ENCODE measurements around the gene NUDT4.
"Not testable (repeated sequence)": the region's sequence is repeated elsewhere in the genome, so short reads cannot be mapped to it uniquely, and the experiment has no call there.

The NUDT4 gene

DNA sequence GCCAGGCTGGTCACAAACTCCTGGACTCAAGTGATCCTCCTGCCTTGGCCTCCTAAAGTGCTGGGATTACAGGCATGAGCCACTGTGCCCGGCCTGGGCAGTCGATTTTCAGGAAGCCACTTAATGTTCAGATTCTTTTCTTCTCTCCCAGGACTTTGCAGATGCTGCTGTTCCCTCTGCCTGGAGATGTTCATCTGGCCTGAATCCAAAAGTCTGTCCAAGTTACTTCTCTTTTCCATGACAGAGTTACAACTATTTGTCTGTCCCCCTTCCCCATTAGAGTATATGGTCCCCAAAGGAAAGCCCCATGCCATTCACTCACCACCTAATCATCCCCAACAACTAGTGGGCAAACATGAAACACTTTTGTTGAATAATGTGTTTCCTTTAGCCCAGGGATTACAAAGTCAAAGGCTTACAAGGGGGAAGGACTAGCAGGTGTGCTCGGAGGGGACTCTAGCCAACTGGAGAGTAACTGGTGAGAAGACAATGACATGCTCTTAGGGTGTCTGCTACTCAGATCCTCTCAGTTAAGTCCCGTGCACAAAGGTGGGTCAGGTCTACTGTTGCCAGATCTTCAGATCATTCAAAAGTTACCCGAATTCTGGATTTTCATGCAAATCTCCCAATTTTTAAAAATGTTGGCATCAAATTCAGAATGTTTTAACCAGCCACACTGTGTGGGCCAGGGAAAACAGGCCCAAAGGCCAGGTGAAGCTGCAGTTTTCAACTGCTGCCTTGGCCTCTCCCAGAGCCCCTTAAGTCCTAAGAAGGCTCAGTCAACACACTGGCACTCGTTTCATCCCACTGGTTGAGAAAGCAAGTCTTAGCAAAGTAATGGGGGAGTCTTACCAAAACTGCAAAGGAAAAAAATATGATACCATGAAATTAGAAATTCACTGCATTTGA, 29.6 kb downstream of the NUDT4 start:
- DNase-seq (ENCODE audit: low read depth, low spot score): no peak
- no peak overlapping the region for H3K4me3 ChIP-seq (ENCODE audit: low read depth, low read length)
- in situ Hi-C loops (cut with HindIII; ENCODE audit: low sequenced_read_pairs): loop anchor here (25.0 kb wide), 1 partner anchor 445 kb away; no protein-coding TSS in a partner anchor
- TF ChIP-seq, protein P1, sequence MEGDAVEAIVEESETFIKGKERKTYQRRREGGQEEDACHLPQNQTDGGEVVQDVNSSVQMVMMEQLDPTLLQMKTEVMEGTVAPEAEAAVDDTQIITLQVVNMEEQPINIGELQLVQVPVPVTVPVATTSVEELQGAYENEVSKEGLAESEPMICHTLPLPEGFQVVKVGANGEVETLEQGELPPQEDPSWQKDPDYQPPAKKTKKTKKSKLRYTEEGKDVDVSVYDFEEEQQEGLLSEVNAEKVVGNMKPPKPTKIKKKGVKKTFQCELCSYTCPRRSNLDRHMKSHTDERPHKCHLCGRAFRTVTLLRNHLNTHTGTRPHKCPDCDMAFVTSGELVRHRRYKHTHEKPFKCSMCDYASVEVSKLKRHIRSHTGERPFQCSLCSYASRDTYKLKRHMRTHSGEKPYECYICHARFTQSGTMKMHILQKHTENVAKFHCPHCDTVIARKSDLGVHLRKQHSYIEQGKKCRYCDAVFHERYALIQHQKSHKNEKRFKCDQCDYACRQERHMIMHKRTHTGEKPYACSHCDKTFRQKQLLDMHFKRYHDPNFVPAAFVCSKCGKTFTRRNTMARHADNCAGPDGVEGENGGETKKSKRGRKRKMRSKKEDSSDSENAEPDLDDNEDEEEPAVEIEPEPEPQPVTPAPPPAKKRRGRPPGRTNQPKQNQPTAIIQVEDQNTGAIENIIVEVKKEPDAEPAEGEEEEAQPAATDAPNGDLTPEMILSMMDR (IDR thresholded peaks at IDR 0.05; ENCODE audit: low read depth, low read length): no peak

DNA sequence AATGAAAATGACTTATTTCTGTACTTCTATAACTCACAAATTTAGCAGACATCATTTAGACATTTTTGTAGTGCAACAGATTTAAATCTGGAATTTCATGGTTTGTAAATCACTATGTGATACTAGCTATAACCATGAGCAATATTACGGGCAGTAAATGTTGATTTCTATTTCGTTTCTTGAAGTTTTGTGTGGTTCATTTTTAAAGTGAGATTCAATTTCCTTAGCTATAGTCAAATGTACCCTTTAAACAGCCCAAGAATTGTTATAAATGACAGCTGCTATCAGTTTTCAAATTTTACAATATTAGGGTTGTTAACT, 30.2 kb downstream of the NUDT4 start:
- TF ChIP-seq, protein P1 (IDR thresholded peaks at IDR 0.05; ENCODE audit: low read depth, low read length): no peak
- no peak for DNase-seq (ENCODE audit: low read depth, low spot score)
- H3K4me3 ChIP-seq (ENCODE audit: low read depth, low read length): no peak overlapping the region
- in situ Hi-C loops (cut with HindIII; ENCODE audit: low sequenced_read_pairs): loop anchor here (25.0 kb wide), 1 partner anchor 446 kb away; no protein-coding TSS in a partner anchor

DNA sequence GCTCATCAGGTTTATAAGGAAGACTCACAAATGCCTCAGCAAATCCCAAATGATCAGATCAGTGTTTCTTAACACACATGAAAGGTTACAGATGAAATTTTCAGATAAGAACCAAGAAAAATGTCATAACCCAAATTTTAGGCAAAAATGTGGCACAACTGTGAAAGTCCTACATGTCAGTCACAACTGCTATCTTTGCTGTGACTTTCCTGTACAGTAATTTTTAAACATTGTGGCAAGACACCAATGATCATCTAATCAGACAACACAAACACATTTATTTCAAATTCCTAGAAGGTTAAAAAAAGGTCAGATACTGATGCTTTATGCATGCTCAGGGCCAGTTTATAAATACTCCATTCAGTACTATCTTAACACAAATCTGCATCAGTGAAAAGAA, 31.1 kb downstream of the NUDT4 start:
- TF ChIP-seq, protein P1 (IDR thresholded peaks at IDR 0.05; ENCODE audit: low read depth, low read length): no peak
- no peak overlapping the region for H3K4me3 ChIP-seq (ENCODE audit: low read depth, low read length)
- DNase-seq (ENCODE audit: low read depth, low spot score): no peak
- in situ Hi-C loops (cut with HindIII; ENCODE audit: low sequenced_read_pairs): loop anchor here (25.0 kb wide), 1 partner anchor 447 kb away; no protein-coding TSS in a partner anchor

DNA sequence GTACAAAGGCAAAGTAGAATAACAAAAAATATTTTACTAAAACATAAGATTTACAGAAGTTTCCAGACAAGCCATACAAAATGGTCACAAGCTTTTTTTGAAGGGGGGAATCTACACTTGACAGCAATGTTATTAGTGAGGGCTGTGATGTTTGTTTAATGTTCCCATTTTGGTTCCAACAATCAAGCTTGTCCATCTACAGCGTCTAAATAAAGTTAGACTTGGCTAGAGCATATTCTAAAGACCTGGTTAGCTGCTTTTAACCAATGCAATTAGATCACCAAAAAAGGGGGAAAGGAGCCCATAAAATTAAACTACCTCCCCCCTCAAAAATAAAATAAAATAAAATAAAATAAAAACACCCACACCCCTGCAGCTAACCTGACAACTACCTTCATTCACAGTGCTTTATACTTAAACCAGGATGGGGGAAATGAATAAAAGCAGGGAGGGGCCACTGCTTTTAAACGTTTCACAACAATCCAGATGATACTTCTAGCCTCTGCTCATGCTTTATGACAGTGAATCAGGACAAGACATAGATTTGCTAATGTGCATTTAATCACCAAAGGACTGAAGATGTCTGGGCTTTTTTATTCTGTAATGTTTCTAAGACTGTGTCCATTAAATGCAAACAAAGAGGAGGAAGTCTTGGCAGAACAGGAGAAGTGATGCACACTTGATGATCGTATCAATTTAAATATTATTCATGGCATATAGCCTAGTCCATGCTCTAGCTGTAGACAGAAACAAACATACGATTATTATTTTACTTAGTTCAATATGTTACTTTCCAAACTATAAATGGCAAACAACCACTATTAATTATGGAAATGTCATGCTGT, 31.8 kb downstream of the NUDT4 start:
- in situ Hi-C loops (cut with HindIII; ENCODE audit: low sequenced_read_pairs): loop anchor here (25.0 kb wide), 1 partner anchor 447 kb away; no protein-coding TSS in a partner anchor
- not testable (repeated sequence) for DNase-seq (ENCODE audit: low read depth, low spot score); H3K4me3 ChIP-seq (ENCODE audit: low read depth, low read length)

DNA sequence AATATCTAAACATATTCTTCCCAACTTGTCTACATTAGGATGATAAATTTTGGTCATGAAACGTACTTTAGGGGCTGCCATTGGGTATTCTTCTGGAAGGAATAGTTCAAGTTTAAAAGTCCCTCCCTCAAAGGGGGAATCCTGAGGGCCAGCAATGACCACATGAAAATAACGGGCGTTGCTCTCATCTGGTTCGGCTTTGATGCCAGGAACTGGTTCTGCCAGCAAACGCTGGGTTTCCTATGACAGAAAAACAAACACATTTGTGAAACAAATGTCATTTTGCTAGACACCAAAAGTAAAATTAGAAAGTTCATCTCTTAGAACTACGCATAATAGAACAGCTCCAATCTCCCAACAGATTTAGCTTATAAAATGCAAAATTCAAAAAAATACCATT, 33.3 kb downstream of the NUDT4 start:
- in situ Hi-C loops (cut with HindIII; ENCODE audit: low sequenced_read_pairs): loop anchor here (25.0 kb wide), 1 partner anchor 449 kb away; no protein-coding TSS in a partner anchor
- not testable (repeated sequence) for DNase-seq (ENCODE audit: low read depth, low spot score); H3K4me3 ChIP-seq (ENCODE audit: low read depth, low read length)

DNA sequence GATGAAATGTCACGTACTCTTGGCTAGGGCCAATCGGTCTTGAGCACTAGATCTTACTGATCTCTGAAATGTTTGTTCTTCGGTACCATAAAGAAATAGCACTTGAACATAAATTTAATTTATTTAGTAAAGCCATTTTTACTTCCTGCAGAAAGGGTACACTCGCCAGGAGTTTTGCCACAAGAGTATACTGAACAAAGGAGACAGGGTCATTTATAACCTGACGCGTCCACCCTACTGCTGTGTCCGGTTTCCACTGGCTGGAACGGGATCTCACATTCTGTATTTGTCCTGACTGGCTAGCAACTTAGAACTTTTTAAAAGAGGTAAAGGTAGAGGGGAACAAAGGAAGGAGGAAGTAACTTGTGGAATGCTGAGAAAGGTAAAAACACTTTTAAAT, 34.7 kb downstream of the NUDT4 start:
- in situ Hi-C loops (cut with HindIII; ENCODE audit: low sequenced_read_pairs): loop anchor here (25.0 kb wide), 1 partner anchor 450 kb away; no protein-coding TSS in a partner anchor
- H3K4me3 ChIP-seq (ENCODE audit: low read depth, low read length); DNase-seq (ENCODE audit: low read depth, low spot score): not testable (repeated sequence)

DNA sequence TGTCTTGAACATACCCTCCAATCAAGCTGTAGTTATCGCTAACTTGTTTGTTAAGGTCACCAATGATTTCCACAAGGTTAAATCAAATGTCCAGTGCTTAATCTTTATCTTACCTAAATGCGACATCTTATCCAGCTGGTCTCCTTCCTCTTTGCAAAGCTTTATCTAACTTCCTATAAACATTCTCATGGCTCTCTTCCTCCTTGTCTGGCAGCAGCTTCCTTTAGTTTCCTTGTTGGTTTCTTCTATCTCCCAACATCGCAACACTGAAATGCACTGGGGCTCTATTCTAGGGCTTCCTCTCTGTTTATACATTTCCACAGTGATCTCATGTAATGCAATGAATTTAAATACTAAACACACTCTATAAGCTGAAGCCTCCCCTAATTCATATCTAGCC, 35.3 kb downstream of the NUDT4 start:
- TF ChIP-seq, protein P1 (IDR thresholded peaks at IDR 0.05; ENCODE audit: low read depth, low read length): no peak
- H3K4me3 ChIP-seq (ENCODE audit: low read depth, low read length): no peak overlapping the region
- DNase-seq (ENCODE audit: low read depth, low spot score): no peak
- in situ Hi-C loops (cut with HindIII; ENCODE audit: low sequenced_read_pairs): loop anchor here (25.0 kb wide), 1 partner anchor 451 kb away; no protein-coding TSS in a partner anchor

Data from astrocyte of the spinal cord (primary cell).